ENCODE data around the gene DLGAP1. TPM values are rescaled to one million over a fixed set of nuclear protein-coding genes. Genes with fewer than 3 reads are reported as not detected.
A peak's percentile ranks its signal among the peaks of the same experiment; 100 is the strongest.

Gene DLGAP1
- total RNA-seq, 1 experiment from 2014 or later = not detected

DNA sequence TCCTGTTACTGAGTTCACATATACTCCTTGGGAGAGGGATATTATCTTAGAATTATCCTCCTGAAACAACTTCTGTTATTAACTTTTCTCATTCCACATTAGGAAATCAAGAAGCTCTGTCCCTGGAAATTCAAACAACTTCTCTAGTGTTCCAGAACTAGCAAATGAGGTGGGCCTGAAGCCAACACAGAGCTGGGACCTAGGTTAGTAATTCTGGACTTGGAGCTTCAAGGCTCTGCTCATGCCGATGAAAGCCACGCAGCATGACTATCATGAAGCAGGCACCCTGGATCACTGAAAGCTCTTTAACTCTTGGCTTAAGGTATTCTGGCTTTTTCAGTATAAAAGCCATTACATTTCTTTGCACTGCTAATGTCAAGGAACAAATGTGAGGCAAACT lies 762.4 kb downstream of the DLGAP1 start:
- DNase-seq (ENCODE audit: low read depth) = no peak

DNA sequence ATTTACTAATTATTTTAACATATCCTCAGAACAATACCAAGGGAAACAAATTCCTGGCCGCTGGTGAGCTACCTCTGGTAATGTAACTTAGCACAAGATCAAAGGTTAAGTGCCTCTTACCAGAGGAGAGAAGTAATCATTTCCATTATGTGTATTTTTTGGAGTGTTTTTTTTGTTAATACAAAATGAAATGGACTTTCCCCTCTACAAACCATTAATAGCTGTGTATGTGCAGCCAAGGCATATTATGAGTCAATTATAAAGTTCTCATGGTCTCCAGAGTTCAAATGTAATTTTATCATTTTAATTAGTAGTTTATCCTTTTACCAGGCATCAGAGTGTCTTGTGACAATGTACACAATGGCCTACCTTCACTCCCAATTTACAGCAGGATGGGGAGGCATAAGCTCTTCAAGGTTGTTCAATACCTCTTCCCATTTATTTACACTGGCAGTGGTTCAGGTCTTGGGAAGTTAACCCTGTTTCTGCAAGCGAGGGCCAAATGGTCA lies 762.9 kb downstream of the DLGAP1 start:
- no peak for DNase-seq (ENCODE audit: low read depth)

- DNase-seq (ENCODE audit: low read depth) = no peak
These were observed 763.4 kb downstream of the DLGAP1 start for GRCh38 chr18:3691705-3692104.

DNA sequence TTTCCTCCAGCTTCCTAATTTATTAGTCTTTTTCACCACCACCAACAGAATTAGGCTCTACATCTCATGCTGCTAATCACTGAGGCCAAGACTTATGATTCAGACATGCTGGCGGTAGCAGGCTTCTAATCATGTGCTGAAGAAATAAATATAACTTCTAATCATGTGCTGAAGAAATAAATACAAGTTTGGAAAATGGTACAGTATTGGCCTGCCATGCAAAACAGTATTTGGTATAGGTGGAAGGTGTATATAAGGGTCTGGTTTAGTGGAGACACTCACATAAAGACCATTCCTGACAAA lies 764.4 kb downstream of the DLGAP1 start:
- DNase-seq (ENCODE audit: low read depth) = no peak

DNA sequence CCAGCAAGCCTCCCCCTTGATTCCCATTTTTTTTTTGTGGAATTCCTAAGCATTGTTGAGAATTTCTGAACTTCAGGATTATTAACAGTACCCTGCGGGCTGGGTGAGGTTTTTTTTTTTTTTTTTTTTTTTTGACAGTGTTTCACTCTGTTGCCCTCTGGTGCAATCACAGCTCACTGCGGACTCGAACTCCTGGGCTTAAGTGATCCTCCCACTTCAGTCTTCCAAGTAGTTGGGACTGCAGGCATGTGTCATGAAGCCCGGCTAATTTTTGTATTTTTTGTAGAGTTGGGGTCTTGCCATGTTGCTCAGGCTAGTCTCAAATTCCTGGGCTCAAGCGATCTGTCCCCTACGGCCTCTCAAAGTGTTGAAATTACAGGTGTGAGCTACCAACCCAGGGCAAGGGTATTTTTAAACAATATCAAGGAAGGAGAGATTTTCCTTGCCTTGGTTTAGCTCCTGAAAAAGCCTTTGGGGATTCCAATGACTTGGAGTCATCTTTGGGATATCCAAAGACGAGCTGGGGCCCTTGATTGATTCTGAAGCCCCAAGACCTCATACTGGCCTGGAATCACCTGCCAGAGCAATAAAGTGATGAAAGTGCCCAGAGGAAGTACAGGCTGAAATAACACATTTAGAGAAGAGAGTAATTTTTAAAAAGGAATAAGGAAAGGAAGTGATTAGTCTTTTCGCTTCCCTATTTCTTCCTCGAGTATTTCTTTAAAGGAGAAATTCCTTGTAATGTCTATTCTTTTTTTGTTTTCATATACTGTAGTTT lies 764.9 kb downstream of the DLGAP1 start:
- DNase-seq (ENCODE audit: low read depth) = no peak

- peak; percentile 68 for DNase-seq (ENCODE audit: low read depth)
These were observed 766.0 kb downstream of the DLGAP1 start for GRCh38 chr18:3689091-3689490.

- DNase-seq (ENCODE audit: low read depth) = peak; percentile 98
These were observed 766.4 kb downstream of the DLGAP1 start for GRCh38 chr18:3688690-3689089.

GRCh38 chr18:3683483-3683882 lies 771.6 kb downstream of the DLGAP1 start:
- DNase-seq (ENCODE audit: low read depth) = no peak

GRCh38 chr18:3682061-3682460 lies 773.0 kb downstream of the DLGAP1 start:
- no peak for DNase-seq (ENCODE audit: low read depth)

- no peak for DNase-seq (ENCODE audit: low read depth)
These were observed 775.9 kb downstream of the DLGAP1 start for GRCh38 chr18:3679241-3679640.

- DNase-seq (ENCODE audit: low read depth) = no peak
These were observed 779.1 kb downstream of the DLGAP1 start for GRCh38 chr18:3675994-3676393.

DNA sequence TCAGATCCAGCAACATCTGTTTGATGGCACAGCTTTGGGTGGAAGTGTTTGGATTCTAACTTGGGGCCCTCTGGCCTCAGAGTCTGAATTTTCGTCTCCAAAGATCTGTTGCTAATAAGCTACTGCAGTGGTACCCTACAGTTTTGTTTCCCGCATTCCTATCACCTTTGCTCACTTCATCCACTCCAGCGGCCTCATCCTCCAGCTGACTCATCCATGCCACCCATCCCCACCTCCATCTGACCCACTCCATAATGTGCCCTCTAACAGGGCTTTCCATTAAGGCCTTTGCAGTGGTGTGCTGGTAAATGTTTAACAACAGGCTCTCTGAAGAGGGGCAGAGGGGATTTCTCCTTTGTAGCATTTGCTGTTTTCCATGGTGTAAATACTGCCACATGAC lies 779.7 kb downstream of the DLGAP1 start:
- peak; percentile 37 for DNase-seq (ENCODE audit: low read depth)

DNA sequence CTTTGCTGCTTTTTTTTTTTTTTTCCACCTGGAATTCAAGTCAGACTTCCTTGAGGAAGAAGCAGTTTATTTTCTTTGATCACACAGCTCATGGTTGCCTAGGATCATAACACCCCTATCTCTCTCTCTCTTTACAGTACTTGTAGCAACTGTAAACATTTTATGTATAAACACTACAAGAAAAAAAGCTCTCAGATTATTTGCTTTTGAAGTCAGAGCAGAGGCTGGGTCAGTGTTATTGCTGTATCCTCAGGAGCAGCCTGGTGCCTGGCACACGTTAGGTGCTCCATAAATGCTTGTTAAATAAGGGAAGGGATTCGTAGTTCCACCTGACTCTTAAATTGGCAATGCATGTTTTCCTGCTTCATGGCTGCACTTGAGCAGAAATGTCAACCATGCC lies 783.9 kb downstream of the DLGAP1 start:
- no peak for DNase-seq (ENCODE audit: low read depth)

GRCh38 chr18:3669376-3669775 lies 785.7 kb downstream of the DLGAP1 start:
- no peak for DNase-seq (ENCODE audit: low read depth)

- no peak for DNase-seq (ENCODE audit: low read depth)
These were observed 787.6 kb downstream of the DLGAP1 start for GRCh38 chr18:3667255-3668137.

- DNase-seq (ENCODE audit: low read depth) = no peak
These were observed 788.4 kb downstream of the DLGAP1 start for GRCh38 chr18:3666526-3667254.

GRCh38 chr18:3665780-3666525 lies 789.2 kb downstream of the DLGAP1 start:
- DNase-seq (ENCODE audit: low read depth) = peak; percentile 80

DNA sequence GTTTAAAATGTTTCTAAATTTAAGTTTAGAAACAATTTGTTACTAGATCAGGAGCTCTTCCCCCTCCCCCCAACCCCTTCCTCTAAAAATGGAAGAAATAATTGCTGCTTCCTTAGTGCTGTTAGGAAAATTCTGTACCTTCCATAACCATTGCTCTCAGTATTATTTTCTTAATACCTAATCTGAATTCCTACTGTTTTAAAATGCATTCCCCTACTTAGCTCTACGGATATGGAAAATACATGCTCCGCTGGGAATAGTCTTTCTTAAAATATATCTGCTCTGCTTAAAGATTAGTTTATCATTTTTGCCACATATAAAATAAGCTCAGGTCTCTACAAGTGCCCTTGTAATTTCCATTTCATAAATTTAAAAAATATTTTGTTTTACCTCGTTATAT lies 789.9 kb downstream of the DLGAP1 start:
- no peak for DNase-seq (ENCODE audit: low read depth)

DNA sequence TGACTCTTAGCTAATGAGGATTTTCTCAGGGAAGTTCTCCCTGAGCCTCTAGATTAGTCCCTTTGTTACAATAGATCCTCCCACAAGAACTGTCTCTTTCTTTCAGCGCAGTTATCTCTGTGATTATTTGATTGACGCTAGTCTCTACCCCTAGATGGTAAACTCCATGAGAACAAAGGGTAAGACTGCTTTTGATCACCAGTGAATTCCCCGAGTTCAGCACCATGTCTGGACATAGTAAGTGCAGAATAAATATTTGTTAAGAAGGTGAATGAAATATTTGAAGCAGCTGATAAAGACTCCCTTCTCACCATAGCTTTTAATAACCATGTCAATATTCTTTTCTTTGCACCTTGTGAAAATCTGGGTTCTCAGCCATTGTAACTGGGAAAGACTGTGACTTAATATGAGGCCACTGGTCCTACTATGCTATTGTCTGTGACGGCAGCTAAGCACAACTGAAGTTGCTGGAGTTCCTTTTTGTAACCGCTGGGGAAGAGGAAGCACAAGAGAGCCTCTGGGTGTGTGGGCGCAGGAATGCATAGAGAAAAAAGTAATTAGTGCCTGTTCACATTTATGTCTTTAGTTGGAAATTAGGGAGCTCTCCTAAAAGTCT lies 790.4 kb downstream of the DLGAP1 start:
- peak; percentile 55 for DNase-seq (ENCODE audit: low read depth)

DNA sequence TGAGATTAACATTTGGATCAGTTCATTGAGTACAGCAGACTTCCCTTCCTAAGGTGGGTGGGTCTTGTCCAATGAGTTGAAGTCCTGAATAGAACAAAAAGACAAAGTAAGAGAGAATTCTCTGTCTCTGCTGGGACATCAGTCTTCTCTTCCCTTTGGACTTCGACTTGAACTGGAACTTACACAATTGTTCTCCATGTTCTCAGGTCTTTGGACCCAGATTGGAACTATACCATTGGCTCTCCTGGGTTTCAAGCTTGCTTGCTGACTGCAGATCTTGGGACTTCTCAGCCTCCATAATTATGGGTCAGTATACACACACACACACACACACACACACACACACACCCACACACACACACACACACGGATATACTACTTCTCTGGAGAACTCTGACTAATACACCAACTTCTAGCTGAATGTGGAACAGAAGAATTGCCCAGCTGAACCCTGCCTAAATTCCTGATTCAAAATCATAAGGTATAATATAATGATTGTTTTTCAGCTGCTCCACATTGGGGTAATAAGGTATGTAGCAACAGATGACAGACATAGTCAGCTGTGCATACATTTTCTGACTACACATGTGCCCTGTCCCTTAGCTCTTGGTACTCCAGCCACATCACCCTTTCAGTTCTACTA lies 791.1 kb downstream of the DLGAP1 start:
- no peak for DNase-seq (ENCODE audit: low read depth)

GRCh38 chr18:3661989-3662388 lies 793.1 kb downstream of the DLGAP1 start:
- no peak for DNase-seq (ENCODE audit: low read depth)
